Thyroid gland (tissue), 4 donors: ENCODE data around the gene USP21. TPM values are rescaled to one million over a fixed set of nuclear protein-coding genes. Genes with fewer than 3 reads are reported as not detected.

Experiments
- DNase-seq, 2 donors: peaks; one replicate each; pipeline ENCODE4 v3.0.0-alpha.2; 2019
- H3K27ac ChIP-seq, 3 donors: fragments of 200-600 bp; sonication (generic); 1 replicate in 2 of 3; 2 replicates in 1 of 3; pipeline ENCODE4 v1.5.1; 2016 to 2019; ENCODE audit warnings: mild to moderate bottlenecking in 1 of 3, moderate library complexity in 1 of 3
- H3K27me3 ChIP-seq: fragments of 200-600 bp; sonication (generic); one replicate; pipeline ENCODE4 v1.5.1; 2019
- H3K36me3 ChIP-seq, 2 donors: fragments of 200-600 bp; sonication (generic); one replicate each; pipeline ENCODE4 v1.5.1; 2016 to 2019
- H3K4me1 ChIP-seq, 2 donors: fragments of 200-600 bp; sonication (generic); one replicate each; pipeline ENCODE4 v1.5.1; 2017 to 2019
- H3K4me3 ChIP-seq, 3 donors: fragments of 200-600 bp; sonication (generic); replicated peaks in 1 of 3; 1 replicate in 2 of 3; 2 replicates in 1 of 3; pipeline ENCODE4 v1.5.1; 2016; ENCODE audit warnings: mild to moderate bottlenecking in 1 of 3
- H3K9me3 ChIP-seq: fragments of 200-600 bp; sonication (generic); one replicate; pipeline ENCODE4 v1.5.1; 2017
- CTCF ChIP-seq, 6 experiments: fragments of 200-600 bp in 3 of 6; fragments of 450-650 bp in 3 of 6; sonication (generic) in 3 of 6; IDR thresholded peaks; one replicate each; pipeline ENCODE4 v1.5.1; 2016 to 2019; ENCODE audit warnings: antibody characterized with exemption in 6 of 6, mild to moderate bottlenecking in 2 of 6, inconsistent platforms in 1 of 6, moderate library complexity in 1 of 6
- POLR2A ChIP-seq, 2 donors: fragments of 450-650 bp; IDR thresholded peaks; one replicate each; pipeline ENCODE4 v1.6.1; 2017; ENCODE audit warnings: antibody characterized with exemption in 2 of 2, mild to moderate bottlenecking in 2 of 2, moderate library complexity in 1 of 2
- WGBS, 2 donors: methylation state at CpG; one replicate each; pipeline ENCODE4 v1.1.5; 2017; 5-methylcytosine and 5-hydroxymethylcytosine counted together
- intact Hi-C: fragments of 100-400 bp; cut with DNase I; formaldehyde crosslinking; loops from one replicate; pipeline ENCODE4 v1.15.1; 2023
- total RNA-seq, 4 donors: library from RNA; depleted of rRNA; stranded (reverse); fragments of >200 nt; gene quantifications; one replicate each; pipeline ENCODE4 v1.2.3, GENCODE V29; 2016

USP21 gene
- total RNA-seq, 4 donors from 2014 or later, result 21.2 to 27.6 (median 23.0) TPM

DNA sequence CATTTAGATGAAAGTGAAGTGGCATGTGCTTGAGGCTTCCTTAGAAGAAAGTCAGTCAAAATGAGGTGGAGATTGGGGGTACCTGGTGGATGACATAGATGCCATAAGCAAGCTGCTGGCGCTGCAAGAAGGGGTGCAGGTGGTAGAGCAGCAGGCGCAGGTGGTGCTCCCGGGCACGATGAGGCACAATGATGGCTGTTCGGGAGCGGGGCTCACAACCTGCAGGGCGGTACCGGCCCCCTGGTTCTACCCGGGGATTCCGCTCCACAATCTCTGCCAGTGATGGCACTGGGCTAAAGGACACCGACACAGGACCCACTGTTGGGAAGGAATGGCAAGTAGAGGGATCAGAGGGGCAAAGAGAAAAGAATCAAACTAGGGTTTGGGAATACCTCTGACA, 15.6 kb downstream of the USP21 start:
- no peak for DNase-seq

GRCh38 chr1:161175771-161176453, 16.6 kb downstream of the USP21 start:
- no peak for DNase-seq
- H3K4me3 ChIP-seq, result peak overlapping the region in 1 of 3 donors; percentile 65
- no peaks in the 10 kb centered on the region for H3K9me3 ChIP-seq
- WGBS, 2 donors, result 87 to 90% methylated on average over 10 of the region's 10 CpGs
- H3K4me1 ChIP-seq, result peaks cover 8 to 28% of the 10 kb centered on the region in 2 donors
- peaks cover 31 to 41% of the 10 kb centered on the region in 2 donors for H3K36me3 ChIP-seq
- TF ChIP-seq POLR2A (IDR thresholded peaks at IDR 0.05) (no peak), CTCF (IDR thresholded peaks at IDR 0.05) (no peak)
- no peaks in the 10 kb centered on the region for H3K27me3 ChIP-seq
- intact Hi-C loops, result loop anchor here (10.0 kb wide), 1 partner anchor 49 kb away; the partner anchor contains the start of genes APOA2 and TOMM40L
- H3K27ac ChIP-seq, result peak overlapping the region in 2 of 3 donors; percentile 83 to 91

More for the DNA sequence above, 15.6 kb downstream of the USP21 start:
- peaks cover 8 to 28% of the 10 kb centered on the region in 2 donors for H3K4me1 ChIP-seq
- intact Hi-C loops, result loop anchor here (10.0 kb wide), 1 partner anchor 50 kb away; the partner anchor contains the start of genes APOA2 and TOMM40L
- no peaks in the 10 kb centered on the region for H3K9me3 ChIP-seq
- WGBS, 2 donors, result 92 to 98% methylated on average over 11 of the region's 11 CpGs
- no peak for TF ChIP-seq CTCF (IDR thresholded peaks at IDR 0.05)
- TF ChIP-seq POLR2A (IDR thresholded peaks at IDR 0.05), result no peak
- no peak overlapping the region for H3K4me3 ChIP-seq
- no peaks in the 10 kb centered on the region for H3K27me3 ChIP-seq
- H3K27ac ChIP-seq, result no peak overlapping the region
- peaks cover 33 to 44% of the 10 kb centered on the region in 2 donors for H3K36me3 ChIP-seq

DNA sequence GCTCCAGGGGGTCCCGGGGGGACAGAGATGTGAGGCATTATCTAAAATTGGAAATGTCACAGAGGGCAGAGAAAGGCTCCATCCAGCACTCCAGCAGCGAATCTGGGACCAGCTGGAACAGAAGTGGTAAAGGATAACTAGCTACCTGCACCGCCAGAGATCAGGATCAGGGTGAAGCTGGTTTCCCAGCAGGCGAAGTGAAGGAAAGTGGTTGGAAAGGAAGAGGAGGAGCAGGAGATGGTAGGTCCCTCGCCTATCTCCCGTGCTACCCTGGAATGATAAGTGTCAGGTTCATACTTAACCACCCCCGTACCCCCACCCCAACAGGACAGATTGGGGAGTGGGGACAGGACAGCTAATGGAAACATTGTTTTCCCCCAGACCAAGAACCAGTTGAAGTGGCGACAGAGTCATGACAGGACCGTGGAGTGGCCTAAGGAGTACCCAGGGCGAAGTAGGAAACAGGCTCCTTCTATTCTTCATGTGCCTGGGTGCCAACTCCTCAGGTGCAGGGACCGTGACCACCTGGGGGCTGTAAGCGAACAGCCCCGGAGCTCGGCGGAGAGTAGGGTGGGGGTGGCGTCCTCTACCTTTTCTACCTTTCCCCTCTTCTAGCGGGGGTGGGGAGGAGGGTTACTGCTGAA, 17.3 kb downstream of the USP21 start:
- Histone ChIP-seq H3K36me3 (peaks cover 24 to 34% of the 10 kb centered on the region in 2 donors), H3K4me1 (peaks cover 8 to 26% of the 10 kb centered on the region in 2 donors), H3K27me3 (no peaks in the 10 kb centered on the region), H3K9me3 (no peaks in the 10 kb centered on the region), H3K4me3 (peak overlapping the region; percentile 65 to 98 (median 85)), H3K27ac (peak overlapping the region; percentile 83 to 93 (median 91))
- TF ChIP-seq POLR2A (IDR thresholded peaks at IDR 0.05) (no peak), CTCF (IDR thresholded peaks at IDR 0.05) (no peak)
- DNase-seq, result no peak
- intact Hi-C loops, result loop anchor here (10.0 kb wide), 1 partner anchor 48 kb away; the partner anchor contains the start of genes APOA2 and TOMM40L
- WGBS, 2 donors, result 11 to 18% methylated on average over 11 to 17 of the region's 17 CpGs

DNA sequence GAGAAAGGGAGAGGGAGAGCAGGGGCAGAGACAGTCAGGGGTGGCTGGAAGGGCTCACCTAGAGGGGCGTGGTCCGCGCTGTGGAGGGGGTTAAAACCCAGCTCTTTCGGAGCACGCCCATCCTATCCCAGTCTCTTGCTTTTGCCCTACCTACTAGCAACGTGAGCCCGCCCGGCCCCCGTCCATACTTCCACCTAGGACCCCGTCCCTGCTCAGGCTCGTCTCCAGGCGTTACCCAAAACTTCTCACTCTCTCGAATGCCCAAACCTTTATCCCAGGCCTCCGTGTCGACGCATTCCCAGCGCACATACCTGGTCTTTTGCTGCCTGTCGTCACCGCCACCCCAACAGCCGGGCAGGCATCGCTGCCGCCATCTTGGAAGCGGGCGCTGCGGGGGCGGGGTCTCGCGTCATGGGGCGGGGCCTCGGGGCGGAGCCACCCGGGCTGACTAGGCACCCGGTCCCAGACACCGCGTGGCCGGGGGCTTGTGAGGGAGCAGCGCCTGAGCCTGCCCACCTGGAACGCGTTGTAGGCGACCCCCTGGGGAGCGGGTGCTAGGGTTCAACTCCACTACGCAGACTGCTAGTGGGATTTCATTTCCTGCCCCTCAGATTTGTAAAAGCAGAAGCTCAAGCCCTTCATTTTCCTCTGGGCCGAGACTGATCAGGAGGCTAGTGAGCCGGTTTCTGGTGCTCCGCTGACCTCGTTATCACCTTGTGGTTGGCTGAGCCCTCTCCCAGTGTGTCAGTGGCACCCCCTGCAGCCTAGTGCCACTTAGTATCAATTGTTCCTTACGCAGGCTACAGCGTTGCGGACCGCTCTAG, 18.0 kb downstream of the USP21 start, which contains the start of gene B4GALT3:
Gene B4GALT3, minus strand, starts transcription at position 396 of the 824 bp plus-strand sequence. CDS start 1,447 bp downstream, outside the sequence.
- Histone ChIP-seq H3K4me1 (peaks cover 8 to 25% of the 10 kb centered on the region in 2 donors), H3K27ac (peak within 1 kb of the TSS; percentile 83 to 93 (median 91)), H3K4me3 (peak within 1 kb of the TSS; percentile 65 to 98 (median 85)), H3K27me3 (no peaks in the 10 kb centered on the region), H3K36me3 (peaks cover 17 to 27% of the 10 kb centered on the region in 2 donors), H3K9me3 (no peaks in the 10 kb centered on the region)
- 5 to 6% methylated on average over 27 to 28 of the region's 50 CpGs for WGBS, 2 donors
- intact Hi-C loops, result loop anchor here (10.0 kb wide), 1 partner anchor 47 kb away; the partner anchor contains the start of genes APOA2 and TOMM40L
- peak; percentile 86 to 88 for DNase-seq
- TF ChIP-seq CTCF (IDR thresholded peaks at IDR 0.05) (peak in 2 of 6 experiments; percentile 12 to 28), POLR2A (IDR thresholded peaks at IDR 0.05) (peak; percentile 63 to 69)
